Smooth muscle cell (in vitro differentiated cells): ENCODE results near the gene SP110. TPM values are rescaled to one million over a fixed set of nuclear protein-coding genes. Genes with fewer than 3 reads are reported as not detected.

ENCODE experiments used
- DNase-seq: peaks from one replicate; lab custom pipeline; 2025; ENCODE audit not compliant: unreplicated experiment; lab: John Stamatoyannopoulos, UW
- H2AFZ ChIP-seq: fragments of 200-600 bp; sonication (generic); 2 replicates; pipeline ENCODE4 v1.6.0; 2016; ENCODE audit warnings: antibody characterized with exemption, low read depth, mild to moderate bottlenecking
- H3F3A ChIP-seq: fragments of 200-600 bp; sonication (generic); 2 replicates; pipeline ENCODE4 v1.6.0; 2017; ENCODE audit warnings: antibody characterized with exemption, low read depth
- H3K27ac ChIP-seq: fragments of 200-600 bp; sonication (generic); 2 replicates; pipeline ENCODE4 v1.5.1; 2016; ENCODE audit warnings: low read depth, mild to moderate bottlenecking
- H3K27me3 ChIP-seq: fragments of 200-600 bp; sonication (generic); 2 replicates; pipeline ENCODE4 v1.6.1; 2016; ENCODE audit warnings: low read depth, mild to moderate bottlenecking
- H3K36me3 ChIP-seq: fragments of 200-600 bp; sonication (generic); 2 replicates; pipeline ENCODE4 v1.5.1; 2016; ENCODE audit warnings: low read depth
- H3K4me1 ChIP-seq: fragments of 200-600 bp; sonication (generic); 2 replicates; pipeline ENCODE4 v1.5.1; 2016; ENCODE audit warnings: low read depth
- H3K4me2 ChIP-seq: fragments of 200-600 bp; sonication (generic); 2 replicates; pipeline ENCODE4 v1.6.0; 2016; ENCODE audit warnings: mild to moderate bottlenecking
- H3K4me3 ChIP-seq: fragments of 200-600 bp; sonication (generic); 2 replicates; pipeline ENCODE4 v1.5.1; 2016; ENCODE audit warnings: mild to moderate bottlenecking
- H3K79me2 ChIP-seq: fragments of 200-600 bp; sonication (generic); 2 replicates; pipeline ENCODE4 v1.6.0; 2016; ENCODE audit warnings: low read depth, mild to moderate bottlenecking
- H3K9ac ChIP-seq: fragments of 200-600 bp; sonication (generic); 2 replicates; pipeline ENCODE4 v1.6.0; 2016; ENCODE audit warnings: low read depth
- H3K9me3 ChIP-seq: fragments of 200-600 bp; sonication (generic); replicated peaks from 2 replicates; pipeline ENCODE4 v1.5.1; 2016; ENCODE audit warnings: low read depth
- H4K20me1 ChIP-seq: fragments of 200-600 bp; sonication (generic); 2 replicates; pipeline ENCODE4 v1.6.0; 2016; ENCODE audit warnings: low read depth
- CTCF ChIP-seq: fragments of 200-600 bp; sonication (generic); IDR thresholded peaks from 2 replicates; pipeline ENCODE4 v1.5.1; 2017; ENCODE audit warnings: borderline replicate concordance, mild to moderate bottlenecking, antibody characterized with exemption; ENCODE audit not compliant: insufficient read depth, poor library complexity, severe bottlenecking
- WGBS: methylation state at CpG from one replicate; pipeline ENCODE4 v1.1.7; 2016; ENCODE audit warnings: low lambda C conversion rate; 5-methylcytosine and 5-hydroxymethylcytosine counted together
- polyA plus RNA-seq: library from polyadenylated mRNA; unstranded; fragments of >200 nt; fragmentation: Nextera tagmentation; extraction: Ambion mirVana; gene quantifications from 2 replicates; pipeline ENCODE4 v1.2.1, GENCODE V29; 2016
- total RNA-seq: library from RNA; depleted of rRNA; stranded (reverse); fragments of >200 nt; gene quantifications from 2 replicates; pipeline ENCODE4 v1.2.3, GENCODE V29; 2014

Gene SP110
- total and polyA plus RNA-seq, 2 experiments from 2014 or later: 3.2 to 5.6 TPM

GRCh38 chr2:230156782-230157699, 62.7 kb downstream of the SP110 start:
- H3K9ac ChIP-seq: no peak overlapping the region
- TF ChIP-seq CTCF: no peak
- H3K9me3 ChIP-seq: no peaks in the 10 kb centered on the region
- H3K79me2 ChIP-seq: no peaks in the 10 kb centered on the region
- H3K4me1 ChIP-seq: no peaks in the 10 kb centered on the region
- H3K27ac ChIP-seq: no peak overlapping the region
- no peak for DNase-seq
- H3K36me3 ChIP-seq: no peaks in the 10 kb centered on the region
- H3K4me3 ChIP-seq: no peak overlapping the region
- H3K4me2 ChIP-seq: no peak overlapping the region
- H4K20me1 ChIP-seq: no peaks in the 10 kb centered on the region
- WGBS: 87% methylated on average over 25 of the region's 25 CpGs
- H2AFZ ChIP-seq: no peak overlapping the region
- H3F3A ChIP-seq: no peaks in the 10 kb centered on the region
- H3K27me3 ChIP-seq: no peaks in the 10 kb centered on the region

DNA sequence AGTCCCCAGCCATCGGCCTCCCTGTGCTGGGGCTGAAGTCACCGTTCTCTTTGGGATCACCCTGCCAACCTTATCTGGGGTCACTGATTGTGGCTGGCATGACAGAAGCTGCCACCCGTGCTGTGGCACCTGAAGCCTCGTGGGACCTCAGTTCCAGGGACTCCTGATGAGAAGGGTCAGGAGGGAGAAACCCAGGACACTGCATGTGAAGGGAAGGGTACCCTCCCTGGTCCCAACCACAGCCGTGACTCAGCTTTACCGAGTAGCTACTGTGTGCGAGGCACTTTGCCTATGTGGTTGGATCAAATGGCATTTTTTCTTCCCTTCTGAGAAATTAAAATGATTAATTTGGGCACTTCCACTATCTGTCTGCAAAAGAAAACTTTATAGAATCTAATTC, 64.4 kb downstream of the SP110 start:
- Histone ChIP-seq H3K4me1 (no peaks in the 10 kb centered on the region), H3K27me3 (no peaks in the 10 kb centered on the region), H3K9me3 (no peaks in the 10 kb centered on the region), H3K4me3 (no peak overlapping the region), H2AFZ (no peak overlapping the region), H3K9ac (no peak overlapping the region), H4K20me1 (no peaks in the 10 kb centered on the region), H3F3A (no peaks in the 10 kb centered on the region), H3K27ac (no peak overlapping the region), H3K79me2 (no peaks in the 10 kb centered on the region), H3K36me3 (no peaks in the 10 kb centered on the region), H3K4me2 (no peak overlapping the region)
- 78% methylated on average over 7 of the region's 7 CpGs for WGBS
- DNase-seq: no peak
- TF ChIP-seq CTCF: no peak

DNA sequence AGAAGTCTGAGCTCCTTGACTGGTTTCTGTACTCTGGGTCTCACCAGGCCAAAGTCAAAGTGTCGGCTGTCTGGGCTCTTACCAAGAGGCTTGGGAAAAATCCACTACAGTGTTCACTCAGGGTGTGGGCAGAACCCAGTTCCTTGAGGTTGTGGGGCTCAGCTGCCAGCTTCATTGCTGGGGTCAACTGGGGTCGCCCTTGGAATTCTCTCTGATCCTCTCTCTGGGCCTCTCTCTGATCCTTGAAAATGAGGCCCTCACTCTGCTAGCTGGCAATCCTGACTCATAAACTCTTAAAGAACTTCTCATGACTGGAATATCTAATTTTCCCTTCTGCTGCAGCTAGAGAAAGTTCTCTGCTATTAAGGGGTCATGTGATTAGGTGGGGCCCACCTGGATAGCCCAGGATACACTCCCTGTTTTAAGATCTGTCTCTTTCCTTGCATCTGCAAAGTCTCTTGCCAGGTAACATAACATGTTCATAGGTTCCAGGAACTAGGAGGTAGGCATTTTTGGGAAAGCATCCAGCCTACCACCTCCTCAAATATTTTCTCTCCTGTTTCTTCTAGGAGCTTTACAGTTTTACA, 66.3 kb downstream of the SP110 start:
- Histone ChIP-seq H3K27ac (peak overlapping the region; percentile 13), H3K36me3 (no peaks in the 10 kb centered on the region), H3K4me1 (no peaks in the 10 kb centered on the region), H4K20me1 (no peaks in the 10 kb centered on the region), H3K4me3 (no peak overlapping the region), H3K9ac (no peak overlapping the region), H3K9me3 (no peaks in the 10 kb centered on the region), H3K79me2 (no peaks in the 10 kb centered on the region), H3F3A (no peaks in the 10 kb centered on the region), H3K27me3 (no peaks in the 10 kb centered on the region), H3K4me2 (no peak overlapping the region), H2AFZ (peak overlapping the region; percentile 20)
- 33% methylated on average over 2 of the region's 2 CpGs for WGBS
- DNase-seq: no peak
- TF ChIP-seq CTCF: no peak

DNA sequence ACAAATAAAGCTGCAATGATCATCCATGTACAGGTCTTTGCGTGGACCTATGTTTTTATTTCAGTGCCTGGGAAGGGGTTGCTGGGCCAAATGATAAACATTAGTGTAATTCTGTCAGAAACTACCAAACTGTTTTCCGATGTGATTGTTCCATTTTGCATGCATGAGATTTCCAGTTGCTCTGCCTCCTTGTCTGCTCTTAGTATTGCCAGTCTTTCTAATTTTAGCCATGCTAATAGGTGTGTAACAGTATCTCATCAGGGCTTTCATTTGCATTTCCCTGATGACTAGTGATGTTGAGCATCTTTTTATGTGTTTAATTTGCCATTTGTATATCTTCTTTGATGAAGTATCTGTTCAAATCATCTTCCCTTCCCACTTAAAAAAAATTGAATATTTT, 67.5 kb downstream of the SP110 start:
- Histone ChIP-seq H3K27me3 (no peaks in the 10 kb centered on the region), H3K9me3 (no peaks in the 10 kb centered on the region), H2AFZ (no peak overlapping the region), H3K4me2 (no peak overlapping the region), H3K4me3 (no peak overlapping the region), H3K4me1 (no peaks in the 10 kb centered on the region), H3K79me2 (no peaks in the 10 kb centered on the region), H3K27ac (no peak overlapping the region), H4K20me1 (no peaks in the 10 kb centered on the region), H3K9ac (no peak overlapping the region), H3K36me3 (no peaks in the 10 kb centered on the region), H3F3A (no peaks in the 10 kb centered on the region)
- 97% methylated on average over 2 of the region's 2 CpGs for WGBS
- DNase-seq: no peak
- TF ChIP-seq CTCF: no peak
